ENCODE results near the gene THEM5. TPM values are rescaled to one million over a fixed set of nuclear protein-coding genes. Genes with fewer than 3 reads are reported as not detected.

Gene THEM5
- total RNA-seq, 2 donors from 2014 or later: not detected

GRCh38 chr1:151805066-151805820 lies 48.3 kb downstream of the THEM5 start, which contains the start of gene LINGO4:
Gene LINGO4, minus strand, starts transcription at chr1:151805419. Its CDS starts 2,715 bp downstream, at chr1:151802704.
- Mint-ChIP-seq H3K4me1 (peaks cover 16% of the 10 kb centered on the region), H3K36me3 (ENCODE audit: low read depth) (no peaks in the 10 kb centered on the region), H3K27me3 (ENCODE audit: insufficient read depth) (peaks cover 10% of the 10 kb centered on the region), H3K27ac (no peak within 1 kb of the TSS), H3K4me3 (no peak within 1 kb of the TSS), H3K9me3 (no peaks in the 10 kb centered on the region)
- peak; percentile 39 for DNase-seq
- Histone ChIP-seq H3K9me3 (ENCODE audit: control insufficient read depth, low read length) (no peaks in the 10 kb centered on the region), H3K4me1 (ENCODE audit: control insufficient read depth, insufficient read depth, low read length) (no peaks in the 10 kb centered on the region), H3K27ac (ENCODE audit: low read depth, low read length) (no peak within 1 kb of the TSS), H3K4me3 (ENCODE audit: low read length) (no peak within 1 kb of the TSS), H3K9ac (ENCODE audit: extremely low read depth, low read length, poor library complexity, severe bottlenecking) (no peak within 1 kb of the TSS), H3K27me3 (ENCODE audit: control insufficient read depth, insufficient read depth, low read length, poor library complexity, severe bottlenecking) (no peaks in the 10 kb centered on the region), H3K36me3 (ENCODE audit: control insufficient read depth, insufficient read depth, low read length) (no peaks in the 10 kb centered on the region)
- WGBS, 2 experiments (ENCODE audit: insufficient coverage in 1 of 2, insufficient read length in 1 of 2): 88 to 94% methylated on average over 6 to 12 of the region's 12 CpGs
- TF ChIP-seq, protein P1, sequence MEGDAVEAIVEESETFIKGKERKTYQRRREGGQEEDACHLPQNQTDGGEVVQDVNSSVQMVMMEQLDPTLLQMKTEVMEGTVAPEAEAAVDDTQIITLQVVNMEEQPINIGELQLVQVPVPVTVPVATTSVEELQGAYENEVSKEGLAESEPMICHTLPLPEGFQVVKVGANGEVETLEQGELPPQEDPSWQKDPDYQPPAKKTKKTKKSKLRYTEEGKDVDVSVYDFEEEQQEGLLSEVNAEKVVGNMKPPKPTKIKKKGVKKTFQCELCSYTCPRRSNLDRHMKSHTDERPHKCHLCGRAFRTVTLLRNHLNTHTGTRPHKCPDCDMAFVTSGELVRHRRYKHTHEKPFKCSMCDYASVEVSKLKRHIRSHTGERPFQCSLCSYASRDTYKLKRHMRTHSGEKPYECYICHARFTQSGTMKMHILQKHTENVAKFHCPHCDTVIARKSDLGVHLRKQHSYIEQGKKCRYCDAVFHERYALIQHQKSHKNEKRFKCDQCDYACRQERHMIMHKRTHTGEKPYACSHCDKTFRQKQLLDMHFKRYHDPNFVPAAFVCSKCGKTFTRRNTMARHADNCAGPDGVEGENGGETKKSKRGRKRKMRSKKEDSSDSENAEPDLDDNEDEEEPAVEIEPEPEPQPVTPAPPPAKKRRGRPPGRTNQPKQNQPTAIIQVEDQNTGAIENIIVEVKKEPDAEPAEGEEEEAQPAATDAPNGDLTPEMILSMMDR (conservative IDR thresholded peaks at IDR 0.05): no peak

- Mint-ChIP-seq H3K4me3 (no peak overlapping the region), H3K27me3 (ENCODE audit: insufficient read depth) (peaks cover 10% of the 10 kb centered on the region)
- 91% methylated on average over 3 of the region's 3 CpGs; no CpG with 5 or more reads in 1 of the 2 experiments for WGBS, 2 experiments (ENCODE audit: insufficient coverage in 1 of 2, insufficient read length in 1 of 2)
Measured at GRCh38 chr1:151803915-151804314, 49.6 kb downstream of the THEM5 start.

GRCh38 chr1:151803164-151803563 lies 50.3 kb downstream of the THEM5 start:
- Mint-ChIP-seq H3K9me3 (no peaks in the 10 kb centered on the region), H3K4me3 (no peak overlapping the region), H3K4me1 (peaks cover 3% of the 10 kb centered on the region), H3K27ac (no peak overlapping the region), H3K36me3 (ENCODE audit: low read depth) (no peaks in the 10 kb centered on the region), H3K27me3 (ENCODE audit: insufficient read depth) (peaks cover 10% of the 10 kb centered on the region)
- Histone ChIP-seq H3K9ac (ENCODE audit: extremely low read depth, low read length, poor library complexity, severe bottlenecking) (no peak overlapping the region), H3K4me3 (ENCODE audit: low read length) (no peak overlapping the region), H3K9me3 (ENCODE audit: control insufficient read depth, low read length) (no peaks in the 10 kb centered on the region), H3K4me1 (ENCODE audit: control insufficient read depth, insufficient read depth, low read length) (no peaks in the 10 kb centered on the region), H3K36me3 (ENCODE audit: control insufficient read depth, insufficient read depth, low read length) (no peaks in the 10 kb centered on the region), H3K27ac (ENCODE audit: low read depth, low read length) (no peak overlapping the region), H3K27me3 (ENCODE audit: control insufficient read depth, insufficient read depth, low read length, poor library complexity, severe bottlenecking) (no peaks in the 10 kb centered on the region)
- DNase-seq: peak; percentile 24
- TF ChIP-seq, protein P1 (conservative IDR thresholded peaks at IDR 0.05): no peak

More at GRCh38 chr1:151803915-151804314, 49.6 kb downstream of the THEM5 start:
- TF ChIP-seq, protein P1 (conservative IDR thresholded peaks at IDR 0.05): no peak
- H3K36me3 Mint-ChIP-seq (ENCODE audit: low read depth): no peaks in the 10 kb centered on the region
- H3K9me3 Mint-ChIP-seq: no peaks in the 10 kb centered on the region
- Histone ChIP-seq H3K4me1 (ENCODE audit: control insufficient read depth, insufficient read depth, low read length) (no peaks in the 10 kb centered on the region), H3K9ac (ENCODE audit: extremely low read depth, low read length, poor library complexity, severe bottlenecking) (no peak overlapping the region), H3K27me3 (ENCODE audit: control insufficient read depth, insufficient read depth, low read length, poor library complexity, severe bottlenecking) (no peaks in the 10 kb centered on the region), H3K9me3 (ENCODE audit: control insufficient read depth, low read length) (no peaks in the 10 kb centered on the region), H3K4me3 (ENCODE audit: low read length) (no peak overlapping the region), H3K36me3 (ENCODE audit: control insufficient read depth, insufficient read depth, low read length) (no peaks in the 10 kb centered on the region), H3K27ac (ENCODE audit: low read depth, low read length) (no peak overlapping the region)
- DNase-seq: peak; percentile 26
- peaks cover 6% of the 10 kb centered on the region for H3K4me1 Mint-ChIP-seq
- no peak overlapping the region for H3K27ac Mint-ChIP-seq

Data from endodermal cell (in vitro differentiated cells).